ENCODE measurements around the gene TM4SF20. TPM values are rescaled to one million over a fixed set of nuclear protein-coding genes. Genes with fewer than 3 reads are reported as not detected.

The TM4SF20 gene
- total and polyA plus RNA-seq, 7 donors: 0.14 TPM; not detected in 6

GRCh38 chr2:227341553-227341952 lies 37.6 kb downstream of the TM4SF20 start:
- 74 to 79% (median 78%) methylated on average over 2 of the region's 2 CpGs for WGBS, 3 donors
- ATAC-seq (no peak), DNase-seq (no peak)
- Histone ChIP-seq H3K36me3 (ENCODE audit: insufficient read depth in 1 of 2, low read depth in 1 of 2) (peaks cover 2 to 84% of the 10 kb centered on the region in 2 donors), H3K9me3 (no peaks in the 10 kb centered on the region), H3K4me3 (no peak overlapping the region), H3K27me3 (ENCODE audit: insufficient read depth in 3 of 3, low read length in 2 of 3) (no peaks in the 10 kb centered on the region), H3K27ac (no peak overlapping the region), H3K4me1 (no peaks in the 10 kb centered on the region)
- no peak for TF ChIP-seq CTCF (IDR thresholded peaks at IDR 0.05)
- intact Hi-C loops (cut with DNase I): no loop called here

GRCh38 chr2:227340106-227340505 lies 39.0 kb downstream of the TM4SF20 start:
- intact Hi-C loops (cut with DNase I): no loop called here
- no peaks in the 10 kb centered on the region for H3K4me1 ChIP-seq
- H3K36me3 ChIP-seq (ENCODE audit: insufficient read depth in 1 of 2, low read depth in 1 of 2): peaks cover 2 to 85% of the 10 kb centered on the region in 2 donors
- 48 to 59% (median 48%) methylated on average over 6 of the region's 6 CpGs for WGBS, 3 donors
- no peak for TF ChIP-seq CTCF (IDR thresholded peaks at IDR 0.05)
- no peak overlapping the region for H3K4me3 ChIP-seq
- H3K27me3 ChIP-seq (ENCODE audit: insufficient read depth in 3 of 3, low read length in 2 of 3): no peaks in the 10 kb centered on the region
- no peak overlapping the region for H3K27ac ChIP-seq
- no peaks in the 10 kb centered on the region for H3K9me3 ChIP-seq
- no peak for ATAC-seq
- DNase-seq: no peak

DNA sequence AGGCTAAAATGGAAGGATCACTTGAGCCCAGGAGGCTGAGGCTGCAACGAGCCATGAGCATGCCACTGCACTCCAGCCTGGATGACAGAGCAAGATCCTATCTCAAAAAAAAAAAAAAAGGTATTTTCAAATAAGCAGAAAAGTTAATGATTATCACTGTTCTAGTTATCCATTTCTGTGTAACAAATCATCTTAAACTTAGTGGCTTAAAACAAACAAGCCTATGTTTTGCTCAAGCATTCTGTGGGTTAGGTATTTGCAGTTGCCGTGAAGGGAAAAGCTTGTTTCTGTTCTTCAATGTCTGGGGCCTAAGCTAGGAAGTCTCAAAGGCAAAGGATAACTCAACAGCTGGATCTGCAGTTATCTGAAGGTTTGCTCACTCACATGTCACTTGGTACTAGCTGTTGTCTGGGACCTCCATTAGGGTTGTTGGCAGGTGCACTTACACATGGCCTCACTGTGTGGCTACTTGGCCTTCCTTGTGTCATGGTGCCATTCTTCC lies 40.0 kb downstream of the TM4SF20 start:
- intact Hi-C loops (cut with DNase I): no loop called here
- TF ChIP-seq CTCF (IDR thresholded peaks at IDR 0.05): no peak
- Histone ChIP-seq H3K4me1 (no peaks in the 10 kb centered on the region), H3K36me3 (ENCODE audit: insufficient read depth in 1 of 2, low read depth in 1 of 2) (peaks cover 6 to 85% of the 10 kb centered on the region in 2 donors), H3K27me3 (ENCODE audit: insufficient read depth in 3 of 3, low read length in 2 of 3) (no peaks in the 10 kb centered on the region), H3K27ac (no peak overlapping the region), H3K9me3 (no peaks in the 10 kb centered on the region), H3K4me3 (no peak overlapping the region)
- ATAC-seq: no peak
- no peak for DNase-seq
- 93 to 94% (median 94%) methylated on average over 2 of the region's 2 CpGs for WGBS, 3 donors

- no peak for TF ChIP-seq CTCF (IDR thresholded peaks at IDR 0.05)
- WGBS, 3 donors: 93 to 100% (median 98%) methylated on average over 2 of the region's 2 CpGs
- Histone ChIP-seq H3K9me3 (no peaks in the 10 kb centered on the region), H3K4me3 (no peak overlapping the region), H3K27ac (no peak overlapping the region), H3K4me1 (no peaks in the 10 kb centered on the region), H3K27me3 (ENCODE audit: insufficient read depth in 3 of 3, low read length in 2 of 3) (no peaks in the 10 kb centered on the region), H3K36me3 (ENCODE audit: insufficient read depth in 1 of 2, low read depth in 1 of 2) (peaks cover 5 to 86% of the 10 kb centered on the region in 2 donors)
- intact Hi-C loops (cut with DNase I): no loop called here
- DNase-seq (no peak), ATAC-seq (no peak)
Measured at GRCh38 chr2:227337442-227337841, 41.7 kb downstream of the TM4SF20 start.

- TF ChIP-seq CTCF (IDR thresholded peaks at IDR 0.05): no peak
- Histone ChIP-seq H3K4me1 (no peaks in the 10 kb centered on the region), H3K4me3 (no peak overlapping the region), H3K27me3 (ENCODE audit: insufficient read depth in 3 of 3, low read length in 2 of 3) (no peaks in the 10 kb centered on the region), H3K27ac (no peak overlapping the region), H3K36me3 (ENCODE audit: insufficient read depth in 1 of 2, low read depth in 1 of 2) (peaks cover 5 to 78% of the 10 kb centered on the region in 2 donors), H3K9me3 (no peaks in the 10 kb centered on the region)
- DNase-seq (no peak), ATAC-seq (no peak)
- 98 to 100% (median 100%) methylated on average over 1 of the region's 1 CpG for WGBS, 3 donors
- intact Hi-C loops (cut with DNase I): no loop called here
Measured at GRCh38 chr2:227335713-227336112, 43.4 kb downstream of the TM4SF20 start.
